ENCODE data around the gene PLAGL2. TPM values are rescaled to one million over a fixed set of nuclear protein-coding genes. Genes with fewer than 3 reads are reported as not detected.

PLAGL2 gene
- total RNA-seq, 1 donor from 2014 or later = 16.5 TPM

DNA sequence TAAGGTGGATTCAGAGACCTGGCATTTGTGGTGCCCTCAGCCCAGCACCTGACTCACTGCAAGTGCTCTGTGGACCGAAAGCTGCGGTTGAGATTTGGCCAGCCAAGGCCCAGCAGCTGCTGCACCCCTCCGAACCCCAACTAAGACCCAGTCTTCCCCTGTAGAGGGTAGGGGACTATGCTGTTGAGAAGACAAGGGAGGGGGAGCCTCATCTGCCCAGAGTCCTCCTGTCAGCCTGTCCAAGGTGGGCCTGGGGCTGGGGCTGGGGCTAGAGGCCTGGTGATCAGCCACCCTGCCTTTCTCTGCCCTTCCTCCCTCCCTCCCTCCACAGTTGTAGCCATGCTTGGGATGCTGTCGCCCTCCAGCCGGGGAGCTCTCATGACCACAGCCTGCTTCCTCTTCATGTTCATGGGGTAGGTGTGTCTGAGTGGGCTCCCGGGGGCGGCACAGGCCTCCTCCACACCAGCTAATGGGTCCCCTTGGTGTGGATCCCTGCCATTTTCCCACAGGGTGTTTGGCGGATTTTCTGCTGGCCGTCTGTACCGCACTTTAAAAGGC is 57.2 kb downstream of the PLAGL2 start:
- peaks cover 28% of the 10 kb centered on the region for H3K36me3 Mint-ChIP-seq
- H3K36me3 ChIP-seq = peaks cover 11% of the 10 kb centered on the region
- no peak overlapping the region for H3K27ac Mint-ChIP-seq

GRCh38 chr20:32149566-32150170 is 57.9 kb downstream of the PLAGL2 start:
- H3K9me3 Mint-ChIP-seq = no peaks in the 10 kb centered on the region
- Histone ChIP-seq H2AFZ (replicated peaks) (no peak overlapping the region), H3K27me3 (no peaks in the 10 kb centered on the region), H3K4me3 (no peak overlapping the region), H3K9me3 (ENCODE audit: low read depth) (no peaks in the 10 kb centered on the region), H3K9ac (no peak overlapping the region), H3K27ac (no peak overlapping the region), H3K79me2 (ENCODE audit: low read depth) (no peaks in the 10 kb centered on the region), H4K20me1 (ENCODE audit: low read depth) (no peaks in the 10 kb centered on the region), H3F3A (ENCODE audit: low read depth) (peaks cover 2% of the 10 kb centered on the region), H3K4me1 (no peaks in the 10 kb centered on the region), H3K4me2 (no peak overlapping the region), H3K36me3 (peaks cover 11% of the 10 kb centered on the region)
- no peak for TF ChIP-seq EZH2 (IDR thresholded peaks at IDR 0.05)
- TF ChIP-seq EZH2phosphoT487 (IDR thresholded peaks at IDR 0.05) = no peak
- TF ChIP-seq CTCF (IDR thresholded peaks at IDR 0.05) = no peak
- no peak overlapping the region for H3K27ac Mint-ChIP-seq
- peaks cover 30% of the 10 kb centered on the region for H3K36me3 Mint-ChIP-seq
- peaks cover 4% of the 10 kb centered on the region for H3K27me3 Mint-ChIP-seq (ENCODE audit: insufficient read depth, low read depth)
- H3K4me1 Mint-ChIP-seq = no peaks in the 10 kb centered on the region
- no peak for DNase-seq (ENCODE audit: low spot score)
- no peak overlapping the region for H3K4me3 Mint-ChIP-seq

More for the DNA sequence above, 57.2 kb downstream of the PLAGL2 start:
- Histone ChIP-seq H3K79me2 (ENCODE audit: low read depth) (no peaks in the 10 kb centered on the region), H3K4me1 (no peaks in the 10 kb centered on the region), H3F3A (ENCODE audit: low read depth) (peaks cover 9% of the 10 kb centered on the region), H3K9ac (no peak overlapping the region), H3K9me3 (ENCODE audit: low read depth) (no peaks in the 10 kb centered on the region), H3K4me3 (no peak overlapping the region), H3K27ac (no peak overlapping the region), H4K20me1 (ENCODE audit: low read depth) (no peaks in the 10 kb centered on the region), H3K4me2 (no peak overlapping the region), H2AFZ (replicated peaks) (no peak overlapping the region), H3K27me3 (no peaks in the 10 kb centered on the region)
- peaks cover 4% of the 10 kb centered on the region for H3K4me1 Mint-ChIP-seq
- peaks cover 7% of the 10 kb centered on the region for H3K27me3 Mint-ChIP-seq (ENCODE audit: insufficient read depth, low read depth)
- H3K4me3 Mint-ChIP-seq = no peak overlapping the region
- no peak for DNase-seq (ENCODE audit: low spot score)
- no peaks in the 10 kb centered on the region for H3K9me3 Mint-ChIP-seq
- TF ChIP-seq CTCF (IDR thresholded peaks at IDR 0.05) (no peak), EZH2phosphoT487 (IDR thresholded peaks at IDR 0.05) (no peak), EZH2 (IDR thresholded peaks at IDR 0.05) (no peak)

- no peak for TF ChIP-seq CTCF (IDR thresholded peaks at IDR 0.05)
- no peak for TF ChIP-seq EZH2 (IDR thresholded peaks at IDR 0.05)
- TF ChIP-seq EZH2phosphoT487 (IDR thresholded peaks at IDR 0.05) = no peak
- no peak overlapping the region for H3K4me3 ChIP-seq
- H3K36me3 ChIP-seq = peaks cover 11% of the 10 kb centered on the region
- no peaks in the 10 kb centered on the region for H3K4me1 ChIP-seq
- H3K27ac Mint-ChIP-seq = no peak overlapping the region
- H3K79me2 ChIP-seq (ENCODE audit: low read depth) = no peaks in the 10 kb centered on the region
- no peak overlapping the region for H3K9ac ChIP-seq
- peaks cover 2% of the 10 kb centered on the region for H3K27me3 Mint-ChIP-seq (ENCODE audit: insufficient read depth, low read depth)
- H3K27me3 ChIP-seq = no peaks in the 10 kb centered on the region
- no peak overlapping the region for H2AFZ ChIP-seq (replicated peaks)
- H3K4me2 ChIP-seq = no peak overlapping the region
- H3K36me3 Mint-ChIP-seq = peaks cover 42% of the 10 kb centered on the region
- H3K9me3 Mint-ChIP-seq = no peaks in the 10 kb centered on the region
- no peaks in the 10 kb centered on the region for H3K9me3 ChIP-seq (ENCODE audit: low read depth)
- H3K27ac ChIP-seq = no peak overlapping the region
- H4K20me1 ChIP-seq (ENCODE audit: low read depth) = no peaks in the 10 kb centered on the region
- H3F3A ChIP-seq (ENCODE audit: low read depth) = no peaks in the 10 kb centered on the region
- no peaks in the 10 kb centered on the region for H3K4me1 Mint-ChIP-seq
- no peak overlapping the region for H3K4me3 Mint-ChIP-seq
- no peak for DNase-seq (ENCODE audit: low spot score)
Measured at GRCh38 chr20:32144898-32145662, 62.5 kb downstream of the PLAGL2 start.
